Activated CD8-positive, alpha-beta memory T cell treated with anti-CD3 and anti-CD28 coated beads for 24 hours (primary cell): ENCODE data around the gene SORBS2.

Source experiments
- DNase-seq: peaks from one replicate; pipeline ENCODE4 v3.0.0-alpha.2; 2020

The SORBS2 gene

DNA sequence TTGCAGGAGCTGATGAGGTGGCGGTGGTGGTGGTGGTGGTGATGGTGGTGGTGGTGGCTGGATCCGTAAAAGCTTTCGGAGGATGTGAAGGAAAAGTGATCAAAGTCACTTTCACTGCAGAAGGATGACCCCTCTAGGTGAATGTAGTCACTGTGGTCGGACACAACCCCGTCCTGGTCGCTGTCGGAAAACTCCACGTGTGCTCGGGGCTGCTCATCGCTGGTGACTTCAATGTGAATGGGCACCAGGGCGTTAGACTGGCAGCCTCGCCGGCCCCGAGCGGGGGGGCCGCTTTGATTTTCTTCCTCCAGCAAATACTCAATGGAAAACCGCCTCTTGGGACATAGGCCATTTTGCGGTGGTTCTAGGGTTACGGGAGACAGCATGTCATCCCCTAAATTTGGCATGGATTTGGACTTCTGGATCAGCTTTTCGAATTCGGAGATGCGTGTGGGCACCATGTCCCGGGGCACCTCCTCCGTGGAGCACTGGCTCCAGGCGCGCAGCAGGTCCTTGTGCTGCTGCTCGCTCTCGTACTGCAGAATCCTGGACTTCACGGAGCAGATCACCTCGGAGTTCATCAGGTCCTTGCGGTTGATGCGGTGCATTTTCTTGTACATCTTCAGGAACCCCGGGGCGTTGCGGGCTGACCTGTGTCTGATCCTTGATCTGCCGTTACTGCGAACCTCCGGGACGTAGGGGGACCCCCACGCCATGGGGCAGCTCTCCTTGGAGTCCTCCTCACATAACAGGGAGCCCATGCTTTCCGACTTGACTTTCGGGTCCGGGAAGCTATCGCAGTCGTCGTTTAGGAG lies 188.3 kb downstream of the SORBS2 start:
- DNase-seq, result no peak

DNA sequence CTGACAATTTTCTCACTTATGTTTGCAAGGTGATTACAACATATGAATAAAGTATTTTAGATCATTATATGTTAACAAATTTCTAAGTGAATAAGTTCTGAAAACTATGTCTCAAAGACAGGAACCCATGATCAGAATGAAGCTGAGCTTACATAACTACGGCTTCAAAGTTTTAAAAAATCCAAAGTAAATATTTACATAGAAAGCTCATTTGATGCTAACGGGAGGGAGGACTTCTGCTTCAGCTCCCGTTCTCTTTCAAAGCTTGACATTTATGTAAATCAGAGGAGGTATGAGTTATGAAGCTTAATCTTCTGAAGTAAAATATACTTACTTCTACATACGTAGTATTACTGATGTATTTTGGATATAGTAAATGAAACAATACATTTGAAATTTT lies 203.8 kb downstream of the SORBS2 start:
- no peak for DNase-seq

DNA sequence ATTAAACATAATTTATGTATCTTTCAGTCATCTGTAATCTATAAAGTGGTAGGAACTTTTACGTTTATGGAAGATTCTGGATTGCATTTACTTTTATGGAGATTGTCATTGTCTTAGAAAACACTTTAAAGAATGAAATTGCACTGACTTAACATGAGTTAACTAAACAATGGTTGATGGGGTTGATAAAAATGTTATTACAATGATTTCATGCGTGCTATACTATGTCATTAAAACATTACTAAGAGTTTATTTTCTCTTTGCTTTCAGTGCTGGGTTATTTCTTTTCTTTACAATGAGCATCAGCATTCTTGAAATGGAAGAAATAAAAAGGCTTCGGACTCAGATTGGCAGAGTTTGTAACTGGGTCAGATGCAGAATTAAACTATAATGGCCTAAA lies 209.6 kb downstream of the SORBS2 start:
- DNase-seq, result no peak

DNA sequence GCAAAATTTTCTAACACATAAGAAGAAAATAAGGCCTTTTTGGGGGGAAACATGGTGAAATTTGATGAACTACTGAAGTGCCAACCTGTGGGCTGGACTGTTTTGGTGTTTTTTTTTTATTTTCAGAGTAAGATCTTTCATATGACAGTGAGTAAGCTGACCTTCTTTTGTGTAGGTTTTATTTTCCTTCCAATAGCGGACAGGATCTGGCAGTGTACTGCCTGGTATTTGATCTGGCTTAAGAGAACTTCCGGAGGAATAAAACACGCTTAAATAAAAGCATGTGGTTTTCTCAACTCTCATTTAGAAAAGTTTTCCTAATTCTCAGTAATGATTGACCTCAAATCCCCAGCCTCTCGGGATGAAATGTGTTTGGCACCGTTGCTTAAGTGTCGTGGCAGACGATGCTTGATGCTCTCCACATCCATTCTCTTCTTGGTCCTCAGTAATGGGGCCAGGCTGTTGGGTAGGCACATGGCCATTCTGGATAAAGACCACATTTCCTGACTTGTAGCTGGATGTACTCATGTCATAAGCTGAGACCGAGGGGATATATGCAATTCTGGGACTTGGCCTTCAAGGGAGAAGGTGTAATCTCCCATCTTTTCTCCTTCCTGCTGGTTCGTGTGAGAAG lies 211.1 kb downstream of the SORBS2 start:
- DNase-seq, result no peak

DNA sequence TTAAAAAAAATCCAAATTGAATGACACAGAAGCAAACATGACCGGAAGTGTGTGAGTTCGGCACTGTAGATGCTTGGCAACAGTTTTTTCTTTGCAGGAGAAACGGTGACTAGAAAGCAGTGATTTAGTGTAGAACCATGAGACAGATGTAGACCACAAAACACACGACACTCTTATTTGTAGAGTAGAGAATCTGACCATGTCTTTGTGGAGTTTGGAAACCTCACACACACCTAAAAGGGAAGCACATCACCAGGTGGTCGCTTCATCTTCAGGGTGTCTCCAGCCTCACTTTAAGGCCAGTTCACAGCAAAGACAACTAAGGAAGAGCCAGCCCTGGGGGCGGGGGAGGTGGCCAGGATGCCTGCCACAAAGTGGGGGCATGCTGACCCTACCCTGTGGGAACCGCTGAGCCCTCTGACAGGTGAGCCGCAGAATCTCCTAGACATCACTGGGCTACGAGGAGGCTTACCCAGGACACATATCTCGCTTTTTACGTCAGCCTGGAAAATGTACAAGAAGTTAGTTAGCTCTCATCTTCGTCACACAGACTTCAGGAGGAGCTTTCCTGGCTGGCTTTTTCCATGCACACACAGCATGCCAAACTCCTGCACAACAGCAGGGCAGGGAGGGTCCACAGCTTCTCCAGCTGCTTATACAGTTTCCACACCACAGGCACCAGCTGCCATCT lies 212.3 kb downstream of the SORBS2 start:
- DNase-seq, result no peak

DNA sequence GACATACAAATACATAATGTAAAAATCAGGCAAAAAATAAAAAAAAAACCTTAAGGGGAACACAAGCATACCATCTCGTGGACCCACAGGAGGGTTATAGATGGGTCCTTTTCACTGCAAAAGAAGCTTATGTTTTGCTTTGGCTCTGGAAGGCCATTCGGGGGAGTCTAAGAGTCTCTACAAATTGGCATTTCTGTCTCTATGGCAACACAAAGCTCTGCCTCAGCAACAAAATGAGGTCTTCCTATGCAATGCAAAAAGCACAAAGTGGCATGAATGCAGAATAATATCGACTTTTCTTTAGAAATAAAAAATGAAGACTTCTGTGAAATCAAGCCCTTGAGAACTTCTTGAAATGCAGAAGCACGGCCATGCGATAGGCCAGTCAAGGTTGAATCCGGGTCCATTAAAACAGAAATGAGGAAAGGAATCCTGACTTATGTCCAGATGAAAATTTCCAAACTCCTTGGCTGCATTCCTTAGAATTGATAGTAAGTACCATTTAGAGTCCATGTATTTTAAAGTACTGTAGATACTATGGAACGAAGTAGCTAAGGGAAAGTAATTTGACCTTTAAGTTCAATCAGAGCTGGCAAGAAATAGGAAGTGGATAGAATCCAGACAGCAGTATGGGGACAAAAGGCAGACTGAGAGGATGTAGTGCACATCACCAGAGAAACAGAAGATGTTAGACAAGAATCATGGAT lies 213.0 kb downstream of the SORBS2 start:
- DNase-seq, result no peak

DNA sequence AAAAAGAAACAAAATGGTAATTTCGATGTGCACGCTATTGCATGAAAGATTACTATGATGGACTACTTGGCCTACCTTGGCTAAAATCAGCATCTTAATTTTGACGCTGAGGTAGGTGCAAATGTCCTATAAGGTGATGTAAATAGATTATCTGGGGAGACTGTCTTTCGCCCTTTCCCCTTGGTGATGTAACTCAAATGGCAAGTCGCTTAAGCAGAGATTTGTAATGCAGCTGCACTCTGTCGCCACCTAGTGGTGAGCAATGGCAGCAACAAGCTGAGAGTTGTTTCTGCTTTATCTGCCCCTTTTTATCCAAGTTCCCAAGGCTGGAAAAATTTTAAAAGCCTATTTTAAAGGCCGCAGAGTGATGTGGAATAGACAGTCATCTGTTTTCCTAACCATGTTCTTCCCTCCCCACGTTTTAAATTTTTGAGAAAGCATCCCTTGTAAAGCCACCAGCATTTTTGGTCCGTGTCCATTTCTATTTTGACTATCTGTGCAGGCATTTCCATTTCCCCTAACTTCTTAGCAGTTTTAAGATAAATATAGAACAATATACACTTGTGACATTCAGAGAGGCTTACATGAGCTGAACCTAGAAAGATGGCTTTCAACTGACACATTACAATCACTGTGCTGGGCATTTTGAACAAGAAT lies 214.3 kb downstream of the SORBS2 start:
- DNase-seq, result peak; percentile 83

DNA sequence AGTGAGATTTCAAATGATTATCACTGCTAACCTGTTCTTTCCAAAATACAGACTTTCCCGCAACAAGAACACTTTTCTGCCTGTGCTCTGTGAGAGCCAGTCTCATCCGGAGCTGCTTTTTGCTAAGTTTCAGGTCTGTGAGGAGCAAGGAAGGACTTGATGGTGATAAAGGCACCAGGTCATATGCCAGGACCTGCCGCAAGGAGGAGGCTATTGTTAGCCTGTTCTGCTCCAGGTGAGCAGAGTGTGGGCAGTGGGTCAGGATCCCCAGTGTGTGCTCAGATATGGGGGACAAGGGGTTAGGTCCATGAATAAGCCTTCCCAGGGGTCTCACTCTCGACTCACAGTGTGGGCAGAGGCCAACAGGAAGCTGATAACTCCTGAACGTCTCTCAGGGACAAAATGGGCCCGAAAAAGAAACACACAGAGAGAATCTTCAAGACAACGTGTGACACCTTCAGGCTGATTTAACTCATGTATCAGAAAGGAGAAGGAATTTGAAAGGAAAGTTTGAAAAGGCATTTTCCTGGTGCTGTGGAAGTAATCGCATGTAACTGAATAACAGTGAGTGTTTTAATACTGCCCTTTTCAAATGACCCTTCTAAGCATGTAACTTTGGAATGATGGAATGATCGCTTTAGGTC lies 219.0 kb downstream of the SORBS2 start:
- DNase-seq, result no peak

DNA sequence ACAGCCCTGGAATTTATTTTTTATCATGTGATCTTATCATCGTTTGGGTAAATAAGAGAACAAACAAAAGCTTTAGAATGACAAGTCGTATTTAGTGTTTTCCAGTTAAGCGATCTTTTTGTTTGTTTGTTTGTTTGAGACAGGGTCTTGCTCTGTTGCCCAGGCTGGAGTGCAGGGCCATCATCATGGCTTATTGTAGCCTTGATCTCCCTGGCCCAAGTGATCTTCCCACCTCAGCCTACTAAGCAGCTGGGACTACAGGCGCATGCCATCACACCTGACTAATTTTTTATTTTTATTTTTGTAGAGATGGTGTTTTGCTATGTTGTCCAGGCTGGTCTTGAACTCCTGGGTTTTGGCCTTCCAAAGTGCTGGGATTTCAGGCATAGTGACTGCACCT lies 219.6 kb downstream of the SORBS2 start:
- DNase-seq, result no peak

DNA sequence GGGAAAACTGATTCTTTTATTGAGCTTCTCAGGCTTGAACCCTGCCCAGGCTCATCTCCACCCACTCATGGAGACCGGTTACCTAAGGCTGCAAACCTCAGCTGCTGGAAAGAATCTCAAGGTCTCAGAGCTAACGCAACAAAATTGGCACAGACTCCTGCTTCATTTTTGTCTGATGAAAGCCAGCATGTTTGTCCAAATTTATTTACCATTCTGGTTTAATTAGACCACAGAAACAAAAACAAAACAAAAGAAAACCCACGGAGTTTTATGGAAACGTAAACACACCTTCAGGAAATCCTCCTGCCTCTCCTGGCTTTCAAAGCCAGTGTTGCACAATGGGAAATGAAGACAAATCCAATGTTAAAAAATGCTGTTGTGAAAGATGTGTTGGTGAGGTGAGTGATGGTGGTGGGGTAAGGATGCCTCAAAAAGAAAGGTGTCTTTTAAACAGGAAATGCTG lies 220.3 kb downstream of the SORBS2 start:
- DNase-seq, result no peak

DNA sequence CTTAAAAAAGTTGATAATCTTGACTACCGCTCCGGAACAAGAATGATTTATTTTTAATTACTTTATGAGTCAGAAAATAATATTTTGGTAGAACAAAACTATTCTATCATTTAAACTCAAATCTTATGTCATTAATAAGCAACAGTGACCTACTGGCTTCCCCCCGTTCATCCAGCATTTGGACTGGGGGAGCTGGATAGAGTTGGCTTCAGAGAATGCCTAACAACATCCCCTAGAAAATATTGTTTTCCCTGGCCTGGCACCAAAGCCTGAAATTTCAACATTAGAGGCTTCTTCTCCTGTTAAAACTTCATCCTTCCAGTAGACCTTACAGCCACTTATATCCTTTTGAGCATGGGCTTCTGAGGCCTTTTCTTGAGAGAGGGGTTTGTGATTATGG lies 221.0 kb downstream of the SORBS2 start:
- DNase-seq, result no peak

DNA sequence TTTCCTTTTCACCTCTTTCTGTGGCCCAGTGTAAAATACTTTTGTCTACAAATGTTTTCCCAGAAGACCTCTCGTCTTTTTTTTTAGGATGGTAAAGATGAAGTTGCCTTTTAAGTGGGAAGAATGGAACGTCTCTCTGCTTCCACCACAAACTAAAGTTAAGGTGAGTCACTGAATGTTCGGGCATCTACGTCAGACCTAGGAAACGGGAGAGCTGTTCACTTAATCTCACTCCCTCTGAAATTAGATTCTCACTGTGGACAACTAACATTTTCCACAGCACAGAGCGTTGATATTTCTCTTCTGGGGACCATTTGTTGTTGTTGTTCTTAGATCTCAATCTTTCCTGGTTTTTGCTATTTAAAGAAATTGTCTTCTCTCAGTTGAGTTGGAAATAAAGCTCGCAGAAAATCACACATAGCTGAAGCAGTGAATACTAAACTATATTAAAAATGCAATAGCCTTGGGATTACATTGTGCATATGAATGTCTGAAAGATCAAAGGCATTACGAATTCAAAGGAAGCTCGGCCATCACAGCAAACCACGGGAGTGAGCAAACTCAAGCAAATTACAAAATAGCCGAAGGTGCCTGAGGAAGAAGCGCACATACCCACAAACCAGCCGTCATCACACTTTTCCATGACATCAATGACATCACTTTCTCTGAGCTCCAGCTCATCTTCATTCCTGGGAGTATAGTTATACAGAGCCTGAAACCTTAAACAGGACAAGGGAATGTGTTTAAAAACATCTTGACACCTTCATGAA lies 222.7 kb downstream of the SORBS2 start:
- no peak for DNase-seq

DNA sequence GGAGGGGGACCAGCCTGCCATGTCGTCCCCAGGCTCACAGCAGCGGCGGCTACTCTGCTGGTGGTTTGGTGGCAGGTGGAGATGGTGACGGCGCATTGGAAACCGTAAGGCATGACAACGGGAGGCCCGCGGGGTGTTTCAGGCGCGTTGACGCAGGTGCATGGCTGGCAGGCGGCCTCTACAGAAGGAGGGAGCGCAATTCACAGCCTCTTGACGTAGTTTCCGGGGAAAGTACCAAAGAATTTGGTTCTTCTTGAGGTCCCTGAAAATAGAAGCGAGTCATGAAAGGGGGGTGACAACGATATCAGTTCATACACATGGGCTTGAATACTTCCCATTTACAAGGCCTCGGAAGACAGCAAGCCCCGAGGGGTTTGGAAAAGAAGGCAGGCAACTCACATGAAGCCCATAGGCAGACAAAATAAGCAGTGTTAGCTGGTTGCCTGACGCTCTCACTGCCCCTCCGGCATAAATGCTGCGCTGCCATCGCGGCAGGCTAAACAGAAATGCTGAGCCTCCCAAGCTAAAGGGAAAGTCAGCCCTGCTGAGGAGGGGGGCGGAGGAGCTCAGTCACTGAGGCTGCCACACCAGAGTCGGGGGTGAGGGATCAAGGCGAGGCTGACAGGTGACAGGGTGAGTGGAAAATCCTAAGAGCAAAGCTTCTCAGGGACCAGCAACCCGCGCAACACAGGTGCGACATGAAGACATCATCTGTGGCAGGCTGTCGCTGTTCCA lies 224.4 kb downstream of the SORBS2 start:
- DNase-seq, result peak; percentile 70

DNA sequence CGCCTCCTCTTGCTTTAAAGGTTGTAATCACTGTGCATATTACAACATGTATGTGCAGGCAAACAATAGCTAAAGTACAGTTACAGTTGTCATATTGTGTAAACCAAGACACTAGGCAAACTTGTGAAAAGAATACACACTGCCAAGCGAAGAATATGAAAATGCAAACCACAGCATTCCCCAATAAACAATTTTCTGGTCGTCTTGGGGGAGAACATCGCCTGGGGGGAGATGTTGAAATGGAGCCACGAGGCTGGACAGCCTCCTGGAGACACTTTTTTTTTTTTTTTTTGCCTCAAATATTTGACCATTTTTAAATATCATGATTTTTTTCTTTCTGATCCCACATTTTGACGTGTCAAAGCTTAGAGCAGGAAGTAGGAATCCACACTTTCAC lies 225.0 kb downstream of the SORBS2 start:
- DNase-seq, result no peak

DNA sequence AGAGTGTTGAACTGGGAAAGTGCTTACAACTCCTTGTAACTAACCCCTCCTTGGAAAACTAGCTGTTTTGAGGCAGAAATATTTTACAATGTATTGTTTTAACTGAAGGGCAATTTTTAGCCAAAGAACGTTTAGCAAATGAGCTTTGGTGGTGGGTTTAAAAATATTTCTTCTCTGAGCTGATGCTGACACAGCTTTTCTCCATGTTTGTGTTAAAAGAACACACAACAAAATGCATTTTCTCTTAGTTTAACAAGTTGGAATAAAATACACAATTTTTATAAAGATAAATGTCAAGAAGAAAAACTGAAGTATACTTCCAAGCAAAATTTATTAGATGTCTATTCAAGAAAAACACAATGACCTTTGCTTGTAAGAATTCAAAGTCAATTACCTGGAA lies 226.8 kb downstream of the SORBS2 start:
- DNase-seq, result no peak

DNA sequence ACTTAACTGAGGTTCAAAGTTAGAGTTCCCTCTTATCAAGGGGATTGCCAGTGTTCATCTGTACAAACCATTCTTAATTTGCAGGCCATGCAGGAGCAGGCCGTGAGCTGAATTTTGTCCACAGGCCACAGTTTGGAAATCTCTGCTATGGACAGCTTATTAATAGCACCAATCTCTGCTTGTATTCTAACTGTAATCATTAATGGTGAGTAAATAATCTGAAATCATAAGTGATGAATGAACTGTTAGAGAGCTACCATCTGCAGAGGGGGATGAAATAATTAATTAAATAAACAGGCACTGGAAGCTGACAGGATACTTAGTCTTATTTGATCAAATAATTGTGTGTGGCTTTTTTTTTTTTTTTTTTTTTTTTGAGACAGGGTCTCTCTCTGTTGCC lies 228.2 kb downstream of the SORBS2 start:
- DNase-seq, result no peak

DNA sequence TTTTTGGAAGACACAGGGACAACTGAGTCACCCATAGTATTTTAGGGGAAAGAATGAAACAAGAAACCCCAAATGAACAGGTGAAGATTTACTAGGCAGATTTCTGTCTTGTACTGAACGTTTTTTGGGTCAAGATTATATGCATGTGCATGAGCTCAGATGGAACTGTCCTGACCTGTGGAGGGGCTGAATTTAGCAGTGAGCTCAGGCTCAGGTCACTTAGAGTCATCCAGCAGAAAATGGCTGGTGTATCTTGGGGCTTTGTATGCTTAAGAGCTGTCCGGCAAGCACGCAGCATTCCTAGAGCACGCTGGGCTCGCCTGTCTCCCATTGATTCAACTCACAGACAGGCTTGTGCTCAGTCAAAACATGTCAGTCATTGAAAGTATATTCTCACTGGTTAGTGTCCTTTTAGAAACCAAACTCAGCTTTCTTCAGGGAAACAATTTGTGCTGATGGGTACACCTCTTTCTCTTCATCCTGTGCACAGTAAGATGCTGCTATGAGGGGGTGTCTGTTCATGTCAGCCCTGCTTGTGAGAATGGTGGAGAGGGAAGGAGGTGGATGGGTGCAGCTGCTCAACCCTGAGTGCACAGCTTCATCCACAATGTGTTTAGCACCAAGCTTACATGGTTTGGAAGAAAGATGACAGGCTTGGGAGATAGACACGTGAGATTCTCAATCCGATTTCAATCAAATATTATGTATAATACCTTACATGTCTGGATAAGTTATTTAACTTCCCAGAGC lies 229.2 kb downstream of the SORBS2 start:
- DNase-seq, result no peak

DNA sequence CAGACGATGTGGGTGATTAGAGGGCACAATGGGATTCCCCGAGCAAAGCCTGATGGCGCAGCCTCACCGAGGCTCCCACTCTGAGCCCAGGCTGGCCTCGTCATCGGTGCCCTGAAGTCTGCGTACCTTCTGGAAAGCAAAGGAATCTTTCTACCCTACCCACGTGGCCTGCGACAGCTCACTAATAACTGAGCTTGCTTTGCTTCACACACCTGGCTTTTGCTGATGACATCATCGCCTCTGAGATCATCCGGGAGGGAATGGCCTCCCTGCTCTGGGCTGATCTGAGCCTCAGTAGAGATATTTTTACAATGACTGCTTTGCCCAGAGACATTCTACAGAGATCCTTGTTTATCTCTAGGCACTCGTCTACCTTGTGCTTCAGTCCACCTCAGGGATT lies 231.3 kb downstream of the SORBS2 start:
- DNase-seq, result no peak

DNA sequence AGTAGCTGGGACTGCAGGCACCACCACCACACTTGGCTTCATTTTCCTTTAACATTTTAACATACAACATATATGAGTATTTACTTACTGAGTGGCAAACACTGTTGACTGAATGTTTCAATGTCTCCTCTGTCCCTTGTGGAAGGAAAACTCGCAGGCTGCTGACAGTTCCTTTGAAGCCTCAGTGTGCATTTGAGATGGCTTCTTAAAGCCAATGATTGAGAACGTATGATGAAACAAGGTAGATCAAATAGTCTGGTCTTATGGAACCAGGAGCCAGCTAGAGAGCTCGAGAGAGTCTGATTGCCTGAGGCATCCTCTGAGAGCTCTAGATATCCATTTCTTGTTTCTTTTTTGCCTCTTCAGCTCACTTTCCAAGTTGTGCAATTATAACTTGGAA lies 233.7 kb downstream of the SORBS2 start:
- DNase-seq, result no peak
